IMR-90 (cell line): ENCODE measurements around the gene CAV2. TPM values are rescaled to one million over a fixed set of nuclear protein-coding genes. Genes with fewer than 3 reads are reported as not detected.

Source experiments
- ATAC-seq: fragments of 200-7000 bp; cut with Tn5 transposase; 2 replicates; pipeline ENCODE4 v1.9.1; 2020; ENCODE audit warnings: low read depth, mild to moderate bottlenecking, moderate library complexity
- BruUV-seq: library from RNA; stranded (reverse); fragments of 400-500 nt; replicated peaks from 2 replicates; lab custom pipeline; 2021; lab: Mats Ljungman, UMichigan
- CTCF ChIA-PET: fragments of 300-600 bp; formaldehyde crosslinking; extraction: SDS; loops from one replicate; lab custom pipeline; 2021; ENCODE audit warnings: antibody characterized with exemption; lab: Yijun Ruan, JAX
- POLR2A ChIA-PET: fragments of 300-600 bp; sonication (Branson Sonifier 250); formaldehyde crosslinking; loops from one replicate; lab custom pipeline; 2022; ENCODE audit warnings: antibody characterized with exemption; ENCODE audit not compliant: unreplicated experiment; lab: Charles Lee
- DNase-seq: peaks from one replicate; pipeline ENCODE4 v3.0.0; 2013
- H2AFZ ChIP-seq: replicated peaks from 2 replicates; pipeline ENCODE3; 2013; ENCODE audit warnings: low read length, mild to moderate bottlenecking; ENCODE audit not compliant: poor library complexity
- H2AK5ac ChIP-seq: 2 replicates; pipeline ENCODE4 v1.6.1; 2013; ENCODE audit warnings: low read depth, low read length, inconsistent platforms
- H2AK9ac ChIP-seq: replicated peaks from 2 replicates; pipeline ENCODE3; 2013; ENCODE audit warnings: mild to moderate bottlenecking, low read depth, low read length, moderate library complexity; ENCODE audit not compliant: poor library complexity
- H2BK120ac ChIP-seq: 2 replicates; pipeline ENCODE4 v1.6.1; 2013; ENCODE audit warnings: low read depth, low read length, inconsistent platforms
- H2BK15ac ChIP-seq: 3 replicates; pipeline ENCODE4 v1.6.1; 2013; ENCODE audit warnings: low read depth, low read length, inconsistent platforms
- H2BK20ac ChIP-seq: 2 replicates; pipeline ENCODE4 v1.6.1; 2013; ENCODE audit warnings: low read depth, mild to moderate bottlenecking, inconsistent platforms, low read length, moderate library complexity
- H2BK5ac ChIP-seq: 2 replicates; pipeline ENCODE4 v1.6.1; 2013; ENCODE audit warnings: mild to moderate bottlenecking, low read depth, low read length, inconsistent platforms; ENCODE audit not compliant: poor library complexity, severe bottlenecking
- H3K14ac ChIP-seq: replicated peaks from 2 replicates; pipeline ENCODE4 v1.6.1; 2013; ENCODE audit warnings: low read depth, low read length, inconsistent platforms
- H3K18ac ChIP-seq: 2 replicates; pipeline ENCODE4 v1.6.1; 2013; ENCODE audit warnings: low read depth, low read length, control low read depth
- H3K23ac ChIP-seq: 2 replicates; pipeline ENCODE4 v1.6.1; 2013; ENCODE audit warnings: low read depth, low read length, inconsistent platforms
- H3K27ac ChIP-seq: 2 replicates; pipeline ENCODE4 v1.5.1; 2013; ENCODE audit warnings: mild to moderate bottlenecking, control low read depth, low read length; ENCODE audit not compliant: insufficient read depth
- H3K27me3 ChIP-seq: 2 replicates; pipeline ENCODE4 v1.6.1; 2013; ENCODE audit warnings: low read length; ENCODE audit not compliant: control insufficient read depth, insufficient read depth
- H3K36me3 ChIP-seq: 2 replicates; pipeline ENCODE4 v1.6.1; 2013; ENCODE audit warnings: low read length, mixed read lengths; ENCODE audit not compliant: control insufficient read depth, insufficient read depth
- H3K4ac ChIP-seq: 2 replicates; pipeline ENCODE4 v1.6.1; 2013; ENCODE audit warnings: low read depth, low read length, inconsistent platforms
- H3K4me1 ChIP-seq: 2 replicates; pipeline ENCODE4 v1.6.1; 2013; ENCODE audit warnings: low read length, mixed read lengths; ENCODE audit not compliant: control insufficient read depth, insufficient read depth
- H3K4me2 ChIP-seq: 2 replicates; pipeline ENCODE4 v1.6.1; 2013; ENCODE audit warnings: low read depth, mild to moderate bottlenecking, control low read depth, low read length, moderate library complexity
- H3K4me3 ChIP-seq: 2 replicates; pipeline ENCODE4 v1.5.1; 2013; ENCODE audit warnings: low read depth, mild to moderate bottlenecking, control low read depth, low read length, moderate library complexity; ENCODE audit not compliant: insufficient read depth
- H3K56ac ChIP-seq: 2 replicates; pipeline ENCODE4 v1.6.1; 2013; ENCODE audit warnings: low read length, inconsistent platforms; ENCODE audit not compliant: insufficient read depth; ENCODE audit errors: extremely low read depth
- H3K79me1 ChIP-seq, 2 experiments: 2 replicates each; pipeline ENCODE4 v1.6.1; 2013; ENCODE audit warnings: low read length in 2 of 2, inconsistent platforms in 1 of 2, low read depth in 1 of 2
- H3K9ac ChIP-seq: 2 replicates; pipeline ENCODE4 v1.6.1; 2013; ENCODE audit warnings: low read depth, low read length, control low read depth
- H3K9me1 ChIP-seq: 2 replicates; pipeline ENCODE4 v1.6.1; 2013; ENCODE audit warnings: low read length, inconsistent platforms; ENCODE audit not compliant: insufficient read depth
- H3K9me3 ChIP-seq: 2 replicates; pipeline ENCODE4 v1.6.1; 2013; ENCODE audit warnings: low read length; ENCODE audit not compliant: control insufficient read depth, insufficient read depth
- H4K20me1 ChIP-seq: 2 replicates; pipeline ENCODE4 v1.6.1; 2013; ENCODE audit warnings: low read length, inconsistent platforms; ENCODE audit not compliant: insufficient read depth
- H4K5ac ChIP-seq: 2 replicates; pipeline ENCODE4 v1.6.1; 2013; ENCODE audit warnings: mild to moderate bottlenecking, low read depth, low read length, control low read depth
- H4K8ac ChIP-seq, 2 experiments: 2 replicates each; pipeline ENCODE4 v1.6.1; 2013; ENCODE audit warnings: low read depth in 2 of 2, low read length in 2 of 2, control low read depth in 1 of 2, inconsistent platforms in 1 of 2
- H4K91ac ChIP-seq: 2 replicates; pipeline ENCODE4 v1.6.1; 2013; ENCODE audit warnings: low read depth, low read length, inconsistent platforms; ENCODE audit not compliant: insufficient read depth
- BHLHE40 ChIP-seq: fragments of 150-350 bp; IDR thresholded peaks from 2 replicates; pipeline ENCODE4 v1.6.1; 2016; ENCODE audit warnings: mild to moderate bottlenecking, low read depth, low read length
- dilution Hi-C: fragments of 300-500 bp; cut with HindIII; formaldehyde crosslinking; loops from one replicate; pipeline ENCODE4 v1.14.3; 2018; ENCODE audit warnings: low sequenced_read_pairs; ENCODE audit not compliant: unreplicated experiment
- in situ Hi-C: fragments of 300-500 bp; cut with MboI; formaldehyde crosslinking; loops from 3 replicates; pipeline ENCODE4 v1.14.3; 2019; ENCODE audit warnings: low sequenced_read_pairs, inconsistent platforms, mixed read lengths
- intact Hi-C: fragments of 100-400 bp; cut with micrococcal nuclease; formaldehyde crosslinking; loops from 2 replicates; pipeline ENCODE4 v1.10.0; 2022
- polyA plus RNA-seq, 3 experiments: library from polyadenylated mRNA; depleted of rRNA; stranded (reverse); fragments of >200 nt; gene quantifications; 2 replicates each; pipeline ENCODE4 v1.2.3, GENCODE V29; 2012; ENCODE audit warnings: low replicate concordance in 1 of 3
- total RNA-seq: library from RNA; depleted of rRNA; stranded (reverse); fragments of >200 nt; gene quantifications from 2 replicates; pipeline ENCODE4 v1.2.3, GENCODE V29; 2012
- TF ChIP-seq, protein P1 (sequence below): fragments of 150-350 bp; IDR thresholded peaks from 2 replicates; pipeline ENCODE4 v1.6.1; 2017; ENCODE audit warnings: mild to moderate bottlenecking, antibody characterized with exemption, low read length, low read depth

Gene CAV2
- total and polyA plus RNA-seq, 2 of the 4 experiments (the other 2 are of a cell fraction): 199 to 265 TPM

DNA sequence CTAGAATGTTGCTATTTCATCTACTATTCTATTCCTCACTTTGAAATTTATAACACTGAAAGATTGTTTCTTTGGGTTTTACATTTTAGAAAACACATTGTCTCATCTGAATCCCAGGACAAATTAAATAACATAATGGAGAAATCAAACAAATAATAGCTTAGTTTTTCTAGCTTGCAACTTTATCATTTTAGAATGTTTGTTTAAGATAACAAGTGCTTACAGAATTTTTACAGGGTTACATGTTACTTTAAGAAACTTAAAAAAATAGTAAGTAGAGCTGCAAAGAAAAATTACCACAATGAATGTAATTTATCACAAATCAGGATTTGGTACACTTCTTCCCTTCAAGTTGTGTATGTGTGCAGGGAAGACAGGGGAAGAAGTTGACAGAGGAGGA is 11.3 kb downstream of the CAV2 start:
- peaks cover 7% of the 10 kb centered on the region for H3K36me3 ChIP-seq
- no peaks in the 10 kb centered on the region for H3K9me3 ChIP-seq
- no peak overlapping the region for H3K56ac ChIP-seq
- peak overlapping the region; percentile 94 for H2BK5ac ChIP-seq
- no peak overlapping the region for H2BK20ac ChIP-seq
- no peak for TF ChIP-seq BHLHE40
- TF ChIP-seq, protein P1, sequence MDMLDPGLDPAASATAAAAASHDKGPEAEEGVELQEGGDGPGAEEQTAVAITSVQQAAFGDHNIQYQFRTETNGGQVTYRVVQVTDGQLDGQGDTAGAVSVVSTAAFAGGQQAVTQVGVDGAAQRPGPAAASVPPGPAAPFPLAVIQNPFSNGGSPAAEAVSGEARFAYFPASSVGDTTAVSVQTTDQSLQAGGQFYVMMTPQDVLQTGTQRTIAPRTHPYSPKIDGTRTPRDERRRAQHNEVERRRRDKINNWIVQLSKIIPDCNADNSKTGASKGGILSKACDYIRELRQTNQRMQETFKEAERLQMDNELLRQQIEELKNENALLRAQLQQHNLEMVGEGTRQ: no peak
- no peaks in the 10 kb centered on the region for H3K27me3 ChIP-seq
- BruUV-seq: no TSS peak
- H3K9ac ChIP-seq: no peak overlapping the region
- no peak overlapping the region for H3K14ac ChIP-seq
- H3K4me1 ChIP-seq: peaks cover 8% of the 10 kb centered on the region
- no peak overlapping the region for H4K91ac ChIP-seq
- peak overlapping the region in 1 of 2 experiments; percentile 27; a peak in 1 of 4 replicates for H4K8ac ChIP-seq
- dilution Hi-C loops (loop anchor here (25.0 kb wide), 1 partner anchor 248 kb away; no protein-coding TSS in a partner anchor), intact Hi-C loops (no loop called here), in situ Hi-C loops (no loop called here)
- no peak overlapping the region for H4K5ac ChIP-seq
- H2AK9ac ChIP-seq: no peak overlapping the region
- no peak overlapping the region for H3K27ac ChIP-seq
- H3K4ac ChIP-seq: no peak overlapping the region; the same call in 1 of the 2 replicates
- ATAC-seq (no peak), DNase-seq (no peak)
- H3K79me1 ChIP-seq: peaks cover 2 to 14% of the 10 kb centered on the region in 2 experiments; a peak in 3 of 4 replicates
- H2BK15ac ChIP-seq: no peak overlapping the region
- H3K4me3 ChIP-seq: no peak overlapping the region
- no peak overlapping the region for H2AK5ac ChIP-seq
- CTCF ChIA-PET: interaction anchor here (1.1 kb wide), 1 partner anchor 16 kb away, joined by 3 read pairs; no protein-coding TSS in a partner anchor
- no peak overlapping the region for H3K23ac ChIP-seq
- peaks cover 5% of the 10 kb centered on the region; the same call in 1 of the 2 replicates for H4K20me1 ChIP-seq
- H3K9me1 ChIP-seq: peaks cover 2% of the 10 kb centered on the region
- H2BK120ac ChIP-seq: no peak overlapping the region
- POLR2A ChIA-PET: interaction anchor here (0.6 kb wide), 2 partner anchors 1214 to 1815 kb away, joined by 3 read pairs; no protein-coding TSS in a partner anchor
- no peak overlapping the region for H3K4me2 ChIP-seq
- no peak overlapping the region for H3K18ac ChIP-seq
- H2AFZ ChIP-seq: no peak overlapping the region
